HEK293T (cell line): Measurements from ENCODE around the gene GFPT1.

Source experiments
- CTBP1 ChIP-seq: fragments of 450-650 bp; IDR thresholded peaks from 2 replicates; pipeline ENCODE4 v1.6.1; 2016; ENCODE audit warnings: borderline replicate concordance
- ELF4 ChIP-seq: fragments of 450-650 bp; IDR thresholded peaks from 2 replicates; pipeline ENCODE4 v1.6.1; 2017; ENCODE audit warnings: antibody characterized with exemption
- FOXK2 ChIP-seq: fragments of 450-650 bp; IDR thresholded peaks from 2 replicates; pipeline ENCODE4 v1.6.1; 2016; ENCODE audit warnings: mild to moderate bottlenecking
- FOXM1 ChIP-seq: fragments of 450-650 bp; IDR thresholded peaks from 2 replicates; pipeline ENCODE4 v1.6.1; 2017; ENCODE audit warnings: mild to moderate bottlenecking, borderline replicate concordance
- NFRKB ChIP-seq: fragments of 450-650 bp; IDR thresholded peaks from 2 replicates; pipeline ENCODE4 v1.6.1; 2016; ENCODE audit warnings: mild to moderate bottlenecking, moderate library complexity
- SP1 ChIP-seq: fragments of 450-650 bp; IDR thresholded peaks from 2 replicates; pipeline ENCODE4 v1.6.1; 2017

DNA sequence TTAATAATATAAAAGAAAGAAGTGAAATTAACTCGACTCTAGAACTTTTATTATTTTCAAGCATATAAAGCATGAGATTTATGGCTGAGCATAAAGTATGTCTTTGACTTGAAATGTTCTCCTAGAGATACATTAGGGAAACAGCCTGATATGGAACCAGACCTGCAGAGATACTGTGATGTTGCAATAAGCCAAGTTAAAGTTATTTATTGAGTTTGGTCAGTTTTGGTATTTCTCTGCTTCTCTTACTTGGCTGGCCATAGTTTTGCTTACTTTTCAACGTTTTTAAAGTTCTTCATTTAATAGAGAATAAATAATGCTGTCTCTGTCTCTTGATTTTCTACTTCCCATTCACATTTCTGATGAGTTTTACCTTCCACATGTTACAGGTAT lies 76.0 kb downstream of the GFPT1 start:
- no peak for TF ChIP-seq FOXM1
- no peak for TF ChIP-seq CTBP1
- TF ChIP-seq ELF4: no peak
- no peak for TF ChIP-seq NFRKB
- no peak for TF ChIP-seq FOXK2
- TF ChIP-seq SP1: no peak
